Measurements from ENCODE around the gene MET.

- TF ChIP-seq, protein P1, sequence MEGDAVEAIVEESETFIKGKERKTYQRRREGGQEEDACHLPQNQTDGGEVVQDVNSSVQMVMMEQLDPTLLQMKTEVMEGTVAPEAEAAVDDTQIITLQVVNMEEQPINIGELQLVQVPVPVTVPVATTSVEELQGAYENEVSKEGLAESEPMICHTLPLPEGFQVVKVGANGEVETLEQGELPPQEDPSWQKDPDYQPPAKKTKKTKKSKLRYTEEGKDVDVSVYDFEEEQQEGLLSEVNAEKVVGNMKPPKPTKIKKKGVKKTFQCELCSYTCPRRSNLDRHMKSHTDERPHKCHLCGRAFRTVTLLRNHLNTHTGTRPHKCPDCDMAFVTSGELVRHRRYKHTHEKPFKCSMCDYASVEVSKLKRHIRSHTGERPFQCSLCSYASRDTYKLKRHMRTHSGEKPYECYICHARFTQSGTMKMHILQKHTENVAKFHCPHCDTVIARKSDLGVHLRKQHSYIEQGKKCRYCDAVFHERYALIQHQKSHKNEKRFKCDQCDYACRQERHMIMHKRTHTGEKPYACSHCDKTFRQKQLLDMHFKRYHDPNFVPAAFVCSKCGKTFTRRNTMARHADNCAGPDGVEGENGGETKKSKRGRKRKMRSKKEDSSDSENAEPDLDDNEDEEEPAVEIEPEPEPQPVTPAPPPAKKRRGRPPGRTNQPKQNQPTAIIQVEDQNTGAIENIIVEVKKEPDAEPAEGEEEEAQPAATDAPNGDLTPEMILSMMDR (conservative IDR thresholded peaks at IDR 0.05 in 1 of 2, IDR thresholded peaks at IDR 0.05 in 1 of 2; ENCODE audit: extremely low read depth in 1 of 2, insufficient read depth in 1 of 2, low read depth in 1 of 2, low read length in 2 of 2): no peak
- no peak for TF ChIP-seq EZH2 (IDR thresholded peaks at IDR 0.05; ENCODE audit: borderline replicate concordance, low read length)
Observed at GRCh38 chr7:116670409-116671015, 1.5 kb upstream of the MET start.

Data from mammary epithelial cell (primary cell).